K562 (cell line): ENCODE measurements around the gene MDC1. TPM values are rescaled to one million over a fixed set of nuclear protein-coding genes. Genes with fewer than 3 reads are reported as not detected.

ENCODE experiments used
- ASH1L ChIP-seq: fragments of 450-650 bp; IDR thresholded peaks from 2 replicates; pipeline ENCODE4 v1.6.1; 2018; ENCODE audit warnings: borderline replicate concordance, mild to moderate bottlenecking, low read depth; ENCODE audit not compliant: partially characterized antibody
- CEBPB ChIP-seq: fragments of 450-650 bp; IDR thresholded peaks from 2 replicates; pipeline ENCODE4 v1.6.1; 2016; ENCODE audit warnings: missing genetic modification characterization, missing compliant biosample characterization
- CEBPG ChIP-seq, 3 experiments: fragments of 200-800 bp in 1 of 3; sonication (Bioruptor generic) in 1 of 3; sonication (generic) in 1 of 3; formaldehyde crosslinking in 1 of 3; IDR thresholded peaks in 2 of 3; conservative IDR thresholded peaks in 1 of 3; 2 replicates each; pipeline versions ENCODE4 v1.6.1 to v1.8.0; 2016 to 2022; ENCODE audit warnings: missing compliant biosample characterization in 2 of 3, missing genetic modification characterization in 2 of 3, mild to moderate bottlenecking in 1 of 3, missing genetic modification reagents in 1 of 3
- EHMT2 ChIP-seq: fragments of 450-650 bp; IDR thresholded peaks from 2 replicates; pipeline ENCODE4 v1.6.1; 2018; ENCODE audit warnings: antibody characterized with exemption
- FOXA3 ChIP-seq, 2 experiments: fragments of 450-650 bp in 1 of 2; sonication (generic) in 1 of 2; formaldehyde crosslinking; IDR thresholded peaks in 1 of 2; conservative IDR thresholded peaks in 1 of 2; 2 replicates each; pipeline versions ENCODE4 v1.4.0 to v1.8.0; 2020 to 2022; ENCODE audit warnings: mild to moderate bottlenecking in 2 of 2, missing genetic modification reagents in 1 of 2
- MECOM ChIP-seq: fragments of 250-450 bp; sonication (Bioruptor Pico); IDR thresholded peaks from 2 replicates; pipeline ENCODE4 v1.8.0; 2022; ENCODE audit warnings: inconsistent platforms
- MLLT1 ChIP-seq, 2 experiments: fragments of 450-650 bp; IDR thresholded peaks; 2 replicates each; pipeline ENCODE4 v1.6.1; 2016
- NELFE ChIP-seq: IDR thresholded peaks from 2 replicates; pipeline ENCODE4 v1.6.1; 2011; ENCODE audit warnings: mild to moderate bottlenecking; ENCODE audit not compliant: insufficient read depth, insufficient read length
- PHB ChIP-seq: fragments of 250-450 bp; sonication (Bioruptor Pico); IDR thresholded peaks from 2 replicates; pipeline ENCODE4 v1.5.0; 2021
- PHF21A ChIP-seq: fragments of 450-650 bp; IDR thresholded peaks from 2 replicates; pipeline ENCODE4 v1.6.1; 2017; ENCODE audit warnings: low read depth, borderline replicate concordance
- PRDM10 ChIP-seq: fragments of 450-650 bp; IDR thresholded peaks from 2 replicates; pipeline ENCODE4 v1.6.1; 2018; ENCODE audit not compliant: partially characterized antibody
- PREB ChIP-seq: sonication (generic); formaldehyde crosslinking; IDR thresholded peaks from 2 replicates; pipeline ENCODE4 v1.8.1; 2023; ENCODE audit warnings: mild to moderate bottlenecking, missing genetic modification reagents
- PTBP1 ChIP-seq: fragments of 200-400 bp; formaldehyde crosslinking; IDR thresholded peaks from 2 replicates; pipeline ENCODE4 v1.6.1; 2017; ENCODE audit warnings: low read depth, low read length
- PTRF ChIP-seq: fragments of 450-650 bp; IDR thresholded peaks from 2 replicates; pipeline ENCODE4 v1.6.1; 2016; ENCODE audit warnings: mild to moderate bottlenecking, missing genetic modification characterization, missing compliant biosample characterization
- SOX6 ChIP-seq: fragments of 450-650 bp; IDR thresholded peaks from 2 replicates; pipeline ENCODE4 v1.6.1; 2014; ENCODE audit warnings: mild to moderate bottlenecking
- XRCC4 ChIP-seq: IDR thresholded peaks from one replicate; pipeline ENCODE4 v1.6.1; 2011; ENCODE audit not compliant: insufficient read depth, insufficient read length; ENCODE audit errors: extremely low read depth
- ZBTB5 ChIP-seq: fragments of 450-650 bp; IDR thresholded peaks from 2 replicates; pipeline ENCODE4 v1.6.1; 2017; ENCODE audit warnings: antibody characterized with exemption
- ZNF408 ChIP-seq: fragments of 250-450 bp; sonication (Bioruptor Pico); IDR thresholded peaks from 2 replicates; pipeline ENCODE4 v1.4.0; 2020; ENCODE audit warnings: low read depth, mild to moderate bottlenecking, moderate library complexity
- ZSCAN29 ChIP-seq: fragments of 450-650 bp; IDR thresholded peaks from 2 replicates; pipeline ENCODE4 v1.6.1; 2017
- polyA plus RNA-seq, 8 experiments: library from polyadenylated mRNA; depleted of rRNA in 4 of 8; stranded (reverse) in 5 of 8; unstranded in 3 of 8; fragments of >200 nt; fragmentation: Nextera tagmentation in 2 of 8; fragmentation: Illumina TruSeq in 1 of 8; extraction: Ambion mirVana in 2 of 8; extraction: Trizol in 1 of 8; gene quantifications; 2 replicates each; pipeline versions ENCODE4 v1.2.1 to v1.2.3, GENCODE V29; 2011 to 2014; ENCODE audit warnings: inconsistent platforms in 1 of 8, missing spikeins in 1 of 8
- total RNA-seq, 7 experiments: library from RNA; depleted of rRNA in 6 of 7; stranded (reverse); fragments of >200 nt in 6 of 7; fragmentation: Illumina TruSeq in 2 of 7; extraction: Trizol in 2 of 7; gene quantifications; 2 replicates each; pipeline versions ENCODE4 v1.2.1 to v1.2.3, GENCODE V29; 2011 to 2021; ENCODE audit warnings: low replicate concordance in 1 of 7

MDC1 gene
- total and polyA plus RNA-seq, 9 of the 15 experiments (the other 6 are each of a cell fraction or from before 2014, with no cell fraction given), result 8.2 to 114 (median 20.0) TPM

- TF ChIP-seq PTRF (tag) (no peak), SOX6 (peak; percentile 36; the same call in 1 of the 2 replicates), EHMT2 (no peak), PREB (CRISPR knock-in tag) (0 out of 2 replicates have a peak, but pooled peaks have one; percentile 55), PRDM10 (peak; percentile 78), ZSCAN29 (no peak), ZBTB5 (no peak; the same call in 1 of the 2 replicates), CEBPB (no peak), CEBPG (CRISPR knock-in tag; IDR thresholded peaks at IDR 0.05) (no peak), CEBPG (tag; conservative IDR thresholded peaks at IDR 0.05 in 1 of 2, IDR thresholded peaks at IDR 0.05 in 1 of 2) (no peak), MLLT1 (IDR thresholded peaks at IDR 0.05) (no peak; a peak in 1 of 4 replicates), NELFE (no peak), PHB (CRISPR knock-in tag) (no peak), PTBP1 (no peak), ASH1L (no peak), XRCC4 (no peak), MECOM (CRISPR knock-in tag) (0 out of 2 replicates have a peak, but pooled peaks have one; percentile 40), FOXA3 (CRISPR knock-in tag; conservative IDR thresholded peaks at IDR 0.05 in 1 of 2, IDR thresholded peaks at IDR 0.05 in 1 of 2) (no peak), PHF21A (peak; percentile 39; the same call in 1 of the 2 replicates), ZNF408 (CRISPR knock-in tag) (no peak)
Measured at GRCh38 chr6:30682143-30683117, 34.7 kb downstream of the MDC1 start (continued).
